ENCODE data around the gene CLCNKB. TPM values are rescaled to one million over a fixed set of nuclear protein-coding genes. Genes with fewer than 3 reads are reported as not detected.
"Not testable (repeated sequence)": the region's sequence is repeated elsewhere in the genome, so short reads cannot be mapped to it uniquely, and the experiment has no call there.

The CLCNKB gene
- total RNA-seq, 1 donor from 2014 or later, result 1.6 TPM

GRCh38 chr1:16026723-16027484, 16.7 kb upstream of the CLCNKB start:
- no peaks in the 10 kb centered on the region for H3K36me3 Mint-ChIP-seq
- H3K27ac Mint-ChIP-seq, result no peak overlapping the region
- peaks cover 5% of the 10 kb centered on the region for H3K27me3 Mint-ChIP-seq
- no peaks in the 10 kb centered on the region for H3K9me3 Mint-ChIP-seq
- no peaks in the 10 kb centered on the region for H3K4me1 Mint-ChIP-seq (ENCODE audit: unreplicated experiment)
- no peak overlapping the region for H3K4me3 Mint-ChIP-seq
- TF ChIP-seq CTCF (conservative IDR thresholded peaks at IDR 0.05), result no peak
- DNase-seq (ENCODE audit: extremely low spot score, unreplicated experiment), result no peak

GRCh38 chr1:16028237-16029002, 15.2 kb upstream of the CLCNKB start:
- H3K4me1 Mint-ChIP-seq (ENCODE audit: unreplicated experiment), result peaks cover 6% of the 10 kb centered on the region

GRCh38 chr1:16029003-16029268, 14.6 kb upstream of the CLCNKB start:
- not testable (repeated sequence) for H3K4me1 Mint-ChIP-seq (ENCODE audit: unreplicated experiment); H3K4me3 Mint-ChIP-seq; DNase-seq (ENCODE audit: extremely low spot score, unreplicated experiment); H3K36me3 Mint-ChIP-seq; H3K9me3 Mint-ChIP-seq; H3K27me3 Mint-ChIP-seq; H3K27ac Mint-ChIP-seq

More at GRCh38 chr1:16028237-16029002, 15.2 kb upstream of the CLCNKB start:
- Mint-ChIP-seq H3K36me3 (no peaks in the 10 kb centered on the region), H3K4me3 (no peak overlapping the region), H3K9me3 (no peaks in the 10 kb centered on the region), H3K27me3 (peaks cover 4% of the 10 kb centered on the region), H3K27ac (no peak overlapping the region)
- no peak for DNase-seq (ENCODE audit: extremely low spot score, unreplicated experiment)
- no peak for TF ChIP-seq CTCF (conservative IDR thresholded peaks at IDR 0.05)

GRCh38 chr1:16029288-16029687, 14.3 kb upstream of the CLCNKB start:
- Mint-ChIP-seq H3K27ac (no peak overlapping the region), H3K9me3 (no peaks in the 10 kb centered on the region), H3K4me1 (ENCODE audit: unreplicated experiment) (peaks cover 6% of the 10 kb centered on the region), H3K4me3 (no peak overlapping the region), H3K27me3 (peaks cover 4% of the 10 kb centered on the region), H3K36me3 (no peaks in the 10 kb centered on the region)
- no peak for DNase-seq (ENCODE audit: extremely low spot score, unreplicated experiment)
- no peak for TF ChIP-seq CTCF (conservative IDR thresholded peaks at IDR 0.05)

- H3K27ac Mint-ChIP-seq, result no peak overlapping the region
- peaks cover 6% of the 10 kb centered on the region for H3K4me1 Mint-ChIP-seq (ENCODE audit: unreplicated experiment)
- TF ChIP-seq CTCF (conservative IDR thresholded peaks at IDR 0.05), result no peak
- H3K9me3 Mint-ChIP-seq, result no peaks in the 10 kb centered on the region
- H3K36me3 Mint-ChIP-seq, result no peaks in the 10 kb centered on the region
- H3K4me3 Mint-ChIP-seq, result no peak overlapping the region
- H3K27me3 Mint-ChIP-seq, result no peaks in the 10 kb centered on the region
- DNase-seq (ENCODE audit: extremely low spot score, unreplicated experiment), result no peak
These were observed 12.0 kb upstream of the CLCNKB start for GRCh38 chr1:16031551-16031950.

- no peaks in the 10 kb centered on the region for H3K9me3 Mint-ChIP-seq
- peak; percentile 87 for DNase-seq (ENCODE audit: extremely low spot score, unreplicated experiment)
- H3K27ac Mint-ChIP-seq, result peak overlapping the region; percentile 48
- TF ChIP-seq CTCF (conservative IDR thresholded peaks at IDR 0.05), result peak; percentile 92
- H3K27me3 Mint-ChIP-seq, result peaks cover 5% of the 10 kb centered on the region
- H3K4me1 Mint-ChIP-seq (ENCODE audit: unreplicated experiment), result peaks cover 10% of the 10 kb centered on the region
- no peaks in the 10 kb centered on the region for H3K36me3 Mint-ChIP-seq
- H3K4me3 Mint-ChIP-seq, result no peak overlapping the region
These were observed 11.0 kb upstream of the CLCNKB start for GRCh38 chr1:16032388-16033102.

GRCh38 chr1:16033103-16033632, 10.4 kb upstream of the CLCNKB start:
- not testable (repeated sequence) for H3K27me3 Mint-ChIP-seq; H3K36me3 Mint-ChIP-seq; H3K9me3 Mint-ChIP-seq; H3K4me1 Mint-ChIP-seq (ENCODE audit: unreplicated experiment); H3K4me3 Mint-ChIP-seq; DNase-seq (ENCODE audit: extremely low spot score, unreplicated experiment)
- H3K27ac Mint-ChIP-seq, result peak overlapping the region; percentile 48

GRCh38 chr1:16036461-16036860, 7.1 kb upstream of the CLCNKB start:
- H3K36me3 Mint-ChIP-seq; H3K4me3 Mint-ChIP-seq; H3K9me3 Mint-ChIP-seq; DNase-seq (ENCODE audit: extremely low spot score, unreplicated experiment); H3K27me3 Mint-ChIP-seq; H3K27ac Mint-ChIP-seq; H3K4me1 Mint-ChIP-seq (ENCODE audit: unreplicated experiment): not testable (repeated sequence)
